ENCODE data around the gene MTX2.

DNA sequence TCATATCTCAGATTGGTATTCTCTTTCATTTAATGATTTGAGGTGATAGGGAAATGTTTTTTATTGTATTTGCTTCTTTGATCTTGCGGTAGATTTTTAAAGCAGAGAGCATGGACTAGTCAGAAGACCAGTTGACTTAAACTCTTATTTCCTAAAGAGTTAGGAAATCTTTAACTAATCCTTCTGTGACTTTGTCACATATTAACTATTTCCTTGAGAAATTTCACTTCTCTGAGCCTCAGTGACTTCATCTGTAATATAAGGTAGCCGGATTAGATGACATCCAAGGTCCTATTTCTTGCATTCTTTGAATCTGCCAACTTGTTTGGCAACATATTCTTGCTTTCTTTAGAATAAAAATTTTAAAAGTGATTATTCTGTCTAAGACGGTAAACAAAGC is 55.6 kb downstream of the MTX2 start:
- TF ChIP-seq, protein P1, sequence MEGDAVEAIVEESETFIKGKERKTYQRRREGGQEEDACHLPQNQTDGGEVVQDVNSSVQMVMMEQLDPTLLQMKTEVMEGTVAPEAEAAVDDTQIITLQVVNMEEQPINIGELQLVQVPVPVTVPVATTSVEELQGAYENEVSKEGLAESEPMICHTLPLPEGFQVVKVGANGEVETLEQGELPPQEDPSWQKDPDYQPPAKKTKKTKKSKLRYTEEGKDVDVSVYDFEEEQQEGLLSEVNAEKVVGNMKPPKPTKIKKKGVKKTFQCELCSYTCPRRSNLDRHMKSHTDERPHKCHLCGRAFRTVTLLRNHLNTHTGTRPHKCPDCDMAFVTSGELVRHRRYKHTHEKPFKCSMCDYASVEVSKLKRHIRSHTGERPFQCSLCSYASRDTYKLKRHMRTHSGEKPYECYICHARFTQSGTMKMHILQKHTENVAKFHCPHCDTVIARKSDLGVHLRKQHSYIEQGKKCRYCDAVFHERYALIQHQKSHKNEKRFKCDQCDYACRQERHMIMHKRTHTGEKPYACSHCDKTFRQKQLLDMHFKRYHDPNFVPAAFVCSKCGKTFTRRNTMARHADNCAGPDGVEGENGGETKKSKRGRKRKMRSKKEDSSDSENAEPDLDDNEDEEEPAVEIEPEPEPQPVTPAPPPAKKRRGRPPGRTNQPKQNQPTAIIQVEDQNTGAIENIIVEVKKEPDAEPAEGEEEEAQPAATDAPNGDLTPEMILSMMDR (IDR thresholded peaks at IDR 0.05) = no peak
- TF ChIP-seq POLR2A (IDR thresholded peaks at IDR 0.05) = no peak
